ENCODE results near the gene NCK2.
A peak's percentile ranks its signal among the peaks of the same experiment; 100 is the strongest.

The NCK2 gene

GRCh38 chr2:105712166-105712915 lies 32.4 kb upstream of the NCK2 start:
- ChIA-PET POLR2A (ENCODE audit: low non-redundant PET) (interaction anchor here (0.6 kb wide), 1 partner anchor 64 kb away, joined by 13 read pairs; no protein-coding TSS in a partner anchor), CTCF (interaction anchor here (0.8 to 1.0 kb wide), 3 partner anchors 50 to 393 kb away, joined by 3 read pairs; no protein-coding TSS in a partner anchor)
- H3K27ac ChIP-seq: peak overlapping the region; percentile 94
- DNase-seq (ENCODE audit: low spot score): peak; percentile 35
- TF ChIP-seq, protein P1, sequence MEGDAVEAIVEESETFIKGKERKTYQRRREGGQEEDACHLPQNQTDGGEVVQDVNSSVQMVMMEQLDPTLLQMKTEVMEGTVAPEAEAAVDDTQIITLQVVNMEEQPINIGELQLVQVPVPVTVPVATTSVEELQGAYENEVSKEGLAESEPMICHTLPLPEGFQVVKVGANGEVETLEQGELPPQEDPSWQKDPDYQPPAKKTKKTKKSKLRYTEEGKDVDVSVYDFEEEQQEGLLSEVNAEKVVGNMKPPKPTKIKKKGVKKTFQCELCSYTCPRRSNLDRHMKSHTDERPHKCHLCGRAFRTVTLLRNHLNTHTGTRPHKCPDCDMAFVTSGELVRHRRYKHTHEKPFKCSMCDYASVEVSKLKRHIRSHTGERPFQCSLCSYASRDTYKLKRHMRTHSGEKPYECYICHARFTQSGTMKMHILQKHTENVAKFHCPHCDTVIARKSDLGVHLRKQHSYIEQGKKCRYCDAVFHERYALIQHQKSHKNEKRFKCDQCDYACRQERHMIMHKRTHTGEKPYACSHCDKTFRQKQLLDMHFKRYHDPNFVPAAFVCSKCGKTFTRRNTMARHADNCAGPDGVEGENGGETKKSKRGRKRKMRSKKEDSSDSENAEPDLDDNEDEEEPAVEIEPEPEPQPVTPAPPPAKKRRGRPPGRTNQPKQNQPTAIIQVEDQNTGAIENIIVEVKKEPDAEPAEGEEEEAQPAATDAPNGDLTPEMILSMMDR (conservative IDR thresholded peaks at IDR 0.05; ENCODE audit: low read depth): no peak

GRCh38 chr2:105712981-105713596 lies 31.6 kb upstream of the NCK2 start:
- CTCF ChIA-PET: interaction anchor here (0.8 to 1.0 kb wide), 2 partner anchors 51 to 392 kb away, joined by 3 read pairs; no protein-coding TSS in a partner anchor
- DNase-seq (ENCODE audit: low spot score): peak; percentile 74
- TF ChIP-seq, protein P1 (conservative IDR thresholded peaks at IDR 0.05; ENCODE audit: low read depth): no peak
- POLR2A ChIA-PET (ENCODE audit: low non-redundant PET): no interaction called here
- H3K27ac ChIP-seq: peak overlapping the region; percentile 94

GRCh38 chr2:105714141-105714540 lies 30.6 kb upstream of the NCK2 start:
- H3K27ac ChIP-seq: peak overlapping the region; percentile 94
- TF ChIP-seq, protein P1 (conservative IDR thresholded peaks at IDR 0.05; ENCODE audit: low read depth): no peak
- POLR2A ChIA-PET (ENCODE audit: low non-redundant PET): no interaction called here
- CTCF ChIA-PET: no interaction called here
- no peak for DNase-seq (ENCODE audit: low spot score)

DNA sequence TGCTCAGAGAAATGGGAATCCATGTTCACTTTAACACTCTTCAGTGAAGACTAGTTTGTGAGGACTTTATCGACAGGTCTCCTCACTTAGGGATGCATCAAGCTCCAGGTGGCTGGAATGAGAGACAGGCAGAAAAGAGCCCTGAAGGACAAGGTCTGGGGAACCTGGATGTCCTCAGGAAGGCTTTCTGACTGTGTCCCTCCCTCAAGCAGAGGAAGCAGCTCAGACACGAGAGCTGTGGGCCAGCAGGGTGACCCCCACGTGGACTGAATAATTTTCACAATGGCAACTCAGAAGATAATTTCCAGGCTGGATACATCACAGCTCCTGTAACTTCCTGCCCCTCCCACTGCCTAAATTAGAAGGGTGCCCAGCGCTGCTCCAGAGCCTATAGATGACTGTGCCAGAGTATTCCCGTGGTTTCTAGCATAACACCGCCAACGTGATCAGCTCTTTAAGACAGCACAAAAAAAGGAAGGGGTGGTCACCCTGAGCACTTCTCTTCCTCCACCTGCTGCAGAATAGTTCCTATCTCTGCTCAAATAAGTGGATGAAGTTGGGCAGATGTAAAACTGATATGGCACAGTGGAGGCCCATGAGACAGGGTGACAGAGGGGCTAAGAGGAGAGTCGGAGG lies 25.7 kb upstream of the NCK2 start:
- TF ChIP-seq, protein P1 (conservative IDR thresholded peaks at IDR 0.05; ENCODE audit: low read depth): no peak
- CTCF ChIA-PET: no interaction called here
- DNase-seq (ENCODE audit: low spot score): no peak
- POLR2A ChIA-PET (ENCODE audit: low non-redundant PET): no interaction called here
- H3K27ac ChIP-seq: no peak overlapping the region

GRCh38 chr2:105721991-105722511 lies 22.7 kb upstream of the NCK2 start:
- CTCF ChIA-PET: no interaction called here
- H3K27ac ChIP-seq: no peak overlapping the region
- DNase-seq (ENCODE audit: low spot score): no peak
- POLR2A ChIA-PET (ENCODE audit: low non-redundant PET): no interaction called here
- TF ChIP-seq, protein P1 (conservative IDR thresholded peaks at IDR 0.05; ENCODE audit: low read depth): no peak

DNA sequence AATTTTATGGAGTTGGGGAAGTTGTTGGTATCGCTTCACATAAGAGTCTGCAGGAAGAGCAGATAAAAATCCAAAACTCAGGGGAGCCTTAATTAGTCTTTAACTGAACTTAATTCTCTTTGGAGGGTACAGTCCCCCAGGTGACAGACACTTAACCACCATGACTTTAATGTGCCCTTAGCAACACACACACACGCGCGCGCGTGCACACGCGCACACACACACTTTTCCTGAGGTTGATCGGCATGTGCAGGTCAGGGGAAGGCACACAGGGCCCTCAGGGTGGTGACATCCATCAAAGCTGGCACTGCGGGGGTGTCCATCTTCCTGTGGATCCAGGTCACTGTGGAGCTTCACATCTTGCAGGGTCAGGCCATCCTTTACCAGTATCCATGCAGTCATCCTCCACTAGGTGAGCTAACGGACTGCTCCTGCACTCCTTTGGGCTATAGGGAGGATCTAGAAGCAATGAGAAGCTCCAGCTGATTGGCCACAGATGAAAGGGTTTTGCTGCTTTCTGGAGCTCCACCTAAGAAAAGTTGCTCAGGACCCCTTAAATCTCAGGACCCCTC lies 21.9 kb upstream of the NCK2 start:
- H3K27ac ChIP-seq: no peak overlapping the region
- CTCF ChIA-PET: interaction anchor here (0.5 kb wide), 1 partner anchor 115 kb away, joined by 3 read pairs; no protein-coding TSS in a partner anchor
- no peak for DNase-seq (ENCODE audit: low spot score)
- TF ChIP-seq, protein P1 (conservative IDR thresholded peaks at IDR 0.05; ENCODE audit: low read depth): no peak
- POLR2A ChIA-PET (ENCODE audit: low non-redundant PET): no interaction called here
